Activated CD4-positive, alpha-beta memory T cell treated with anti-CD3 and anti-CD28 coated beads, Interleukin-2, amount 10 ng/mL, durations not matched to agents 7 days and 5 days (primary cell): Measurements from ENCODE around the gene MEA1. TPM values are rescaled to one million over a fixed set of nuclear protein-coding genes. Genes with fewer than 3 reads are reported as not detected.
A peak's percentile ranks its signal among the peaks of the same experiment; 100 is the strongest.
"Not testable (repeated sequence)": the region's sequence is repeated elsewhere in the genome, so short reads cannot be mapped to it uniquely, and the experiment has no call there.

Experiments
- CTCF ChIA-PET: fragments of 350-600 bp; sonication (Branson Sonifier 250); formaldehyde crosslinking; loops from one replicate; lab custom pipeline; 2021; ENCODE audit warnings: antibody characterized with exemption, inconsistent platforms; lab: Charles Lee
- POLR2A ChIA-PET: fragments of 350-600 bp; sonication (Branson Sonifier 250); formaldehyde crosslinking; loops from one replicate; lab custom pipeline; 2021; ENCODE audit warnings: antibody characterized with exemption; lab: Charles Lee
- DNase-seq: peaks from one replicate; pipeline ENCODE4 v3.0.0-alpha.2; 2020
- H3K27ac Mint-ChIP-seq: one replicate; pipeline ENCODE4 v1.8.0; 2021; ENCODE audit warnings: mild to moderate bottlenecking, mixed read lengths
- H3K27me3 Mint-ChIP-seq: one replicate; pipeline ENCODE4 v1.8.0; 2021; ENCODE audit warnings: mixed read lengths
- H3K36me3 Mint-ChIP-seq: one replicate; pipeline ENCODE4 v1.8.0; 2021; ENCODE audit warnings: low read depth, mixed read lengths
- H3K4me1 Mint-ChIP-seq: one replicate; pipeline ENCODE4 v1.8.0; 2021; ENCODE audit warnings: mixed read lengths
- H3K4me3 Mint-ChIP-seq: one replicate; pipeline ENCODE4 v1.8.0; 2021; ENCODE audit warnings: mild to moderate bottlenecking, mixed read lengths
- H3K9me3 Mint-ChIP-seq: one replicate; pipeline ENCODE4 v1.8.0; 2021; ENCODE audit warnings: mixed read lengths
- total RNA-seq, 2 experiments: library from RNA; stranded (reverse); gene quantifications; one replicate each; pipeline ENCODE4 v1.2.3, GENCODE V29; 2021

Gene MEA1
- total RNA-seq, 2 experiments from 2014 or later, result 56.6 to 60.6 TPM

- Mint-ChIP-seq H3K36me3 (peaks cover 55% of the 10 kb centered on the region), H3K4me3 (peak overlapping the region; percentile 96), H3K4me1 (peaks cover 47% of the 10 kb centered on the region), H3K27ac (peak overlapping the region; percentile 93), H3K9me3 (no peaks in the 10 kb centered on the region), H3K27me3 (no peaks in the 10 kb centered on the region)
- POLR2A ChIA-PET, result interaction anchor here (0.6 to 4.4 kb wide), 17 partner anchors 8 to 331 kb away, joined by 3 to 27 read pairs (median 4); partner anchors contain the start of genes KLHDC3, MEA1, PEX6 and RPL7L1
- CTCF ChIA-PET, result interaction anchor here (1.0 to 2.0 kb wide), 6 partner anchors 19 to 124 kb away, joined by 3 to 7 read pairs (median 4); partner anchors contain the start of genes CNPY3 and KLHDC3
- no peak for DNase-seq
Observed at GRCh38 chr6:43052842-43053544, 39.2 kb upstream of the MEA1 start.

DNA sequence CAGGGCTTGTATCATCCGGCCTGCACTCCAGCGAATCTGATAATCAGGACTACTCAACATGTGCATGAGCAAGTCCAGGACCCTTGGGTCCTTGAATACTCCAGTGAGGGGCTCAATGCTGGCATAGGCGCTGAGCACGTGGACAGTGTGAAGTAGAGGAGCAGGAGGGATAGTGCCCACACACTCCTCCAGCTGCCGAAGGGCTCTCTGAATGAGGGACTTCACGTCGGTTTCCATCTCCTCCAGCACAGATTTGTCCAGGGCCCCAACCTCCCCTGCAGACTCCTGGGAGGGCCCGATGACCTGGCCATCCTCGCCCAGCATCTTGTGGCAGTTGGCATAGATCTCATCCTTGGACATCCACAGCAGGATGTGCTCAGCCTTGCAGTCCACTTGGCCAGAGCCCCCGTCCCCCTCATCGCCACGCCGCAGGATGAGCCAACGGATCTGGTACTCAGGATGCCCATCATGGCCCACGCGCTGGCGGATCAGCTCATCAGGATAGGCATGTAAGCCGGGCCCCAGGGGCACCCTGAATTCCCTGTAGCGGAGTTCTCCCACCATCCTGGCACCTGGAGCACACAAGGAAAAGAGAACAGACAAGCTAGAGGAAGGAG, 38.6 kb upstream of the MEA1 start:
- H3K9me3 Mint-ChIP-seq, result no peaks in the 10 kb centered on the region
- CTCF ChIA-PET, result interaction anchor here (1.2 kb wide), 1 partner anchor 18 kb away, joined by 4 read pairs; no protein-coding TSS in a partner anchor
- H3K36me3 Mint-ChIP-seq, result peaks cover 49% of the 10 kb centered on the region
- H3K4me1 Mint-ChIP-seq, result peaks cover 41% of the 10 kb centered on the region
- H3K4me3 Mint-ChIP-seq, result peak overlapping the region; percentile 96
- POLR2A ChIA-PET, result interaction anchor here (1.4 to 4.4 kb wide), 4 partner anchors 11 to 122 kb away, joined by 4 to 27 read pairs (median 8); partner anchors contain the start of genes PEX6 and RRP36
- H3K27me3 Mint-ChIP-seq, result no peaks in the 10 kb centered on the region
- no peak for DNase-seq
- H3K27ac Mint-ChIP-seq, result peak overlapping the region; percentile 93

DNA sequence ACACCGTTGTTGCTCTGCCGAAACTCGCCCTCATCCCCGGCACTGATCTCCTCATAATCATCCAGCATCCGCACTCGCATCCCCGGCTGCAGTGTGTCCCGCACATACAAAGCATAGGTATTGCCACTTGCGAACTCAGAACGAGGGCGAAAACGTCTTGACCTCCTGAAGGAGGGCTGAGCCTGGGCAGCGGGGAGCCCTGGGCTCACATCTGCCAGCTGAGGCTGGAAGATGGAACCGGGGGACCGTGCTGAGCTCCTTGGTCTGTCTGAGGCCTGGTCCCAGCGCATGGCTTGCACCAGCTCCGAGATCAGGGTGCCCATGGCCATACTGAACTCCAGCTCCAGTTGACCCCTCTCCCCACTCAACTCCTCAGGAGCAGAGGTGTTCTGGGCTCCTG, 37.2 kb upstream of the MEA1 start:
- H3K4me1 Mint-ChIP-seq, result peaks cover 37% of the 10 kb centered on the region
- H3K27me3 Mint-ChIP-seq, result no peaks in the 10 kb centered on the region
- no peak overlapping the region for H3K4me3 Mint-ChIP-seq
- H3K9me3 Mint-ChIP-seq, result no peaks in the 10 kb centered on the region
- peaks cover 49% of the 10 kb centered on the region for H3K36me3 Mint-ChIP-seq
- DNase-seq, result no peak
- POLR2A ChIA-PET, result interaction anchor here (2.5 to 4.4 kb wide), 2 partner anchors 8 to 30 kb away, joined by 15 to 27 read pairs; partner anchors contain the start of genes KLC4, MRPL2 and RRP36
- CTCF ChIA-PET, result no interaction called here
- peak overlapping the region; percentile 26 for H3K27ac Mint-ChIP-seq

DNA sequence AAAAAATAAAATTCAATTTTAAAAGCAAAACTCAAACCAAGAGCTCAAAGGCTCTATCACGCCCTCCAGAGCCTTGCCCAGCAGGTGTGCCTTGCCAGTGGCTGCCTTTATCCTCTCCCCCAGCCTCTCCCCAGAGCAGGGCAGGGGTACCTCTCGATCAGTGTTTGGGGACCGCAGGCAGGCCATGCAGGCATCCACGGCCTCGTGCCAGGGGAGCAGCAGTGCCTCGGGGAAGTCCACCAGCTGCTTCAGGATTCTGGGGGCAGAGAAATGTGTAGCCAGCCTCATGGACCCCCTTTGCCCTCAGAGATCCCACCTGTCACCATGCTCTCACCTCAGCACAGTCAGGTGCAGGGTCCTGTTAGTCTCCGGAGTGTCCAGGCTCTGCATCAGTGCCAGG, 34.3 kb upstream of the MEA1 start:
- Mint-ChIP-seq H3K4me1 (peaks cover 25% of the 10 kb centered on the region), H3K27me3 (no peaks in the 10 kb centered on the region), H3K27ac (no peak overlapping the region), H3K36me3 (peaks cover 38% of the 10 kb centered on the region), H3K4me3 (no peak overlapping the region), H3K9me3 (no peaks in the 10 kb centered on the region)
- DNase-seq, result no peak
- POLR2A ChIA-PET, result no interaction called here
- CTCF ChIA-PET, result interaction anchor here (1.1 kb wide), 1 partner anchor 34 kb away, joined by 4 read pairs; the partner anchor contains the start of genes KLHDC3 and MEA1

GRCh38 chr6:43045371-43045930, 31.7 kb upstream of the MEA1 start:
- Mint-ChIP-seq H3K27ac (no peak overlapping the region), H3K9me3 (no peaks in the 10 kb centered on the region), H3K4me3 (no peak overlapping the region), H3K4me1 (peaks cover 3% of the 10 kb centered on the region), H3K36me3 (peaks cover 30% of the 10 kb centered on the region), H3K27me3 (no peaks in the 10 kb centered on the region)
- ChIA-PET POLR2A (interaction anchor here (0.8 to 1.2 kb wide), 4 partner anchors 8 to 31 kb away, joined by 3 read pairs; partner anchors contain the start of genes CUL7 and KLHDC3), CTCF (no interaction called here)
- no peak for DNase-seq

DNA sequence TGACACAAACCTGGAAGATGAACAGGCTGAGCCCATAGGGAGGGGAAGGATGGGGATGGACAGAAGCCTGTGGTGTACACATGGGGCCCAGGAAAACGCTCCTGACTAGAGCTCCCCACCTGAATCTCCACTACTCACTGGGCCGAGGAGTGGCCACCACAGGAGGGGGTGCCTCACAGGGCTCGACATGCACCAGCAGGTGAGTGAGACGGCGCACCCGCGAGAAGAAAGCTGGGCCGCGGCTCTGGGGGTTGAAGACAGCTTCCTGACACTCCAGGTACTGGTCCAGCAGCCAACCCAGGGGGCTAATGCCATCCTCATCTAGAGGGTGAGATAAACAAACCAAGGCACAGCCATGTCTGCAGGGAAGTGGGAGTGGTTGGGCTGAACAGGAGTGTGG, 29.6 kb upstream of the MEA1 start:
- H3K27ac Mint-ChIP-seq, result no peak overlapping the region

DNA sequence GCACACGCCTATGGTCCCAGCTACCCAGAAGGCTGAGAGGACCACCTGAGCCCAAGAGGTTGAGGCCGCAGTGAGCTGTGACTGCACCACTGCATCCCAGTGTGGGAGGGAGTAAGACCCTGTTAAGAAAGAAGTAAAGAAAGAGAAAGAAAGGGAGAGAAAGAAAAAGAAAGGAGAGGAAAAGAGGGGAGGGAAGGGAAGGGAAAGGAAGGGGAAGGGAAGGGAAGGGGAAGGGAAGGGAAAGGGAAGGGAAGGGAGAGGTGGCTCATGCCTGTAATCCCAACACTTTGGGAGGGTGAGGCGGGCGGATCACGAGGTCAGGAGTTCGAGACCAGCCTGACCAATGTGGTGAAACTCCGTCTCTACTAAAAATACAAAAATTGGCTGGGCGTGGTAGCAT, 27.7 kb upstream of the MEA1 start:
- DNase-seq, H3K27ac Mint-ChIP-seq, POLR2A ChIA-PET, H3K27me3 Mint-ChIP-seq, CTCF ChIA-PET, H3K4me3 Mint-ChIP-seq, H3K9me3 Mint-ChIP-seq, H3K4me1 Mint-ChIP-seq: not testable (repeated sequence)
- H3K36me3 Mint-ChIP-seq, result peaks cover 37% of the 10 kb centered on the region

More for the DNA sequence above, 29.6 kb upstream of the MEA1 start:
- peaks cover 30% of the 10 kb centered on the region for H3K36me3 Mint-ChIP-seq
- no peaks in the 10 kb centered on the region for H3K27me3 Mint-ChIP-seq
- no peaks in the 10 kb centered on the region for H3K4me1 Mint-ChIP-seq
- H3K4me3 Mint-ChIP-seq, result no peak overlapping the region
- no peaks in the 10 kb centered on the region for H3K9me3 Mint-ChIP-seq
- no peak for DNase-seq
- CTCF ChIA-PET, result no interaction called here
- POLR2A ChIA-PET, result interaction anchor here (0.8 kb wide), 1 partner anchor 10 kb away, joined by 4 read pairs; the partner anchor contains the start of gene CUL7

- DNase-seq, result no peak
- peaks cover 32% of the 10 kb centered on the region for H3K36me3 Mint-ChIP-seq
- no peaks in the 10 kb centered on the region for H3K9me3 Mint-ChIP-seq
- no peak overlapping the region for H3K27ac Mint-ChIP-seq
- no peaks in the 10 kb centered on the region for H3K4me1 Mint-ChIP-seq
- no peak overlapping the region for H3K4me3 Mint-ChIP-seq
- no peaks in the 10 kb centered on the region for H3K27me3 Mint-ChIP-seq
- ChIA-PET POLR2A (interaction anchor here (0.9 to 1.0 kb wide), 2 partner anchors 9 to 13 kb away, joined by 3 read pairs; partner anchors contain the start of gene CUL7), CTCF (no interaction called here)
Observed at GRCh38 chr6:43040542-43041257, 27.0 kb upstream of the MEA1 start.

- no peak for DNase-seq
- Mint-ChIP-seq H3K27ac (peak overlapping the region; percentile 35), H3K27me3 (no peaks in the 10 kb centered on the region), H3K36me3 (peaks cover 40% of the 10 kb centered on the region), H3K4me3 (no peak overlapping the region), H3K4me1 (no peaks in the 10 kb centered on the region), H3K9me3 (no peaks in the 10 kb centered on the region)
- ChIA-PET CTCF (interaction anchor here (0.6 kb wide), 1 partner anchor 23 kb away, joined by 5 read pairs; no protein-coding TSS in a partner anchor), POLR2A (no interaction called here)
Observed at GRCh38 chr6:43038727-43039126, 25.0 kb upstream of the MEA1 start.

DNA sequence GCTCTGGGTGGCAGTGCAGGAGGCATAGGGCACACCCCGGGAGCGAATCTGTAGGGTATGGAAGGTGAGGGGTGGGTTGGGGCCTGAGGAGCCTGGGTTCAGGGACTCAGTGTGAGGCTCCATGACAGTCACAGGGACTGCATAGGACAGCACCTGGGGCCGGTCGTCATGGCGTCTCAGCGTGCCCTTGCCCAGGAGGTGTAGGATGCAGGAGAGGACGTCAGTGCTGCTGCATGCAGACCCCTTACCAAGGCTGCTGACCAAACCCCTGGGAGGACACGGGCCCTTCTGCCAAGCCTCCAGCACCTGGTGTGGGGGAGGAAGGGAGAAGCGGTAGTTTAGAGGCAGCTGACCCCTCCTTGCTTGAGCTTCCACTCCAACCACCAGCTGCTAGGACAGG, 24.0 kb upstream of the MEA1 start:
- H3K4me1 Mint-ChIP-seq, result peaks cover 3% of the 10 kb centered on the region
- no peak overlapping the region for H3K4me3 Mint-ChIP-seq
- no peak for DNase-seq
- no peaks in the 10 kb centered on the region for H3K27me3 Mint-ChIP-seq
- POLR2A ChIA-PET, result no interaction called here
- CTCF ChIA-PET, result no interaction called here
- no peak overlapping the region for H3K27ac Mint-ChIP-seq
- H3K9me3 Mint-ChIP-seq, result no peaks in the 10 kb centered on the region
- H3K36me3 Mint-ChIP-seq, result peaks cover 44% of the 10 kb centered on the region

- ChIA-PET POLR2A (no interaction called here), CTCF (no interaction called here)
- Mint-ChIP-seq H3K27ac (no peak overlapping the region), H3K9me3 (no peaks in the 10 kb centered on the region), H3K4me1 (peaks cover 3% of the 10 kb centered on the region), H3K36me3 (peaks cover 41% of the 10 kb centered on the region), H3K4me3 (no peak overlapping the region), H3K27me3 (no peaks in the 10 kb centered on the region)
- no peak for DNase-seq
Observed at GRCh38 chr6:43037197-43037596, 23.5 kb upstream of the MEA1 start.

- no peak overlapping the region for H3K4me3 Mint-ChIP-seq
Observed at GRCh38 chr6:43036712-43037111, 23.0 kb upstream of the MEA1 start.

More at GRCh38 chr6:43036712-43037111, 23.0 kb upstream of the MEA1 start:
- Mint-ChIP-seq H3K27me3 (no peaks in the 10 kb centered on the region), H3K9me3 (no peaks in the 10 kb centered on the region), H3K36me3 (peaks cover 42% of the 10 kb centered on the region), H3K27ac (no peak overlapping the region), H3K4me1 (peaks cover 5% of the 10 kb centered on the region)
- no peak for DNase-seq
- POLR2A ChIA-PET, result no interaction called here
- CTCF ChIA-PET, result no interaction called here
